Right lobe of liver (tissue), 4 donors: Measurements from ENCODE around the gene TBC1D5.

Experiments used
- CTCF ChIP-seq, 4 donors: fragments of 200-600 bp in 3 of 4; fragments of 450-650 bp in 1 of 4; IDR thresholded peaks; one replicate each; pipeline versions ENCODE4 v1.5.1 to v1.8.0; 2016 to 2022; ENCODE audit warnings: antibody characterized with exemption in 4 of 4, mild to moderate bottlenecking in 2 of 4
- POLR2A ChIP-seq: fragments of 450-650 bp; IDR thresholded peaks from one replicate; pipeline ENCODE4 v1.6.1; 2017; ENCODE audit warnings: antibody characterized with exemption, mild to moderate bottlenecking
- donor health status: DM: no; HTN: no; CAD: no.
- donor health status: DM: no; HTN: no; CAD: no.
- donor health status: DM: no; HTN: yes; CAD: no.

GRCh38 chr3:17619968-17620367 lies 122.5 kb downstream of the TBC1D5 start:
- TF ChIP-seq CTCF (IDR thresholded peaks at IDR 0.05) (no peak), POLR2A (no peak)
